Stimulated activated memory B cell treated with anti-CD40 and anti-IgM and Interleukin-4, amounts not matched to agents 10 μg/mL and 1 μg/mL and 100 μg/mL, for 72 hours (primary cell): Measurements from ENCODE around the gene RGL1.

Experiments
- ATAC-seq: fragments of 150-1000 bp; cut with Tn5 transposase; 2 replicates; pipeline ENCODE4 v1.10.0; 2021
- H3K27ac Mint-ChIP-seq: one replicate; pipeline ENCODE4 v1.8.0; 2022; ENCODE audit warnings: mild to moderate bottlenecking, mixed read lengths
- H3K27me3 Mint-ChIP-seq: one replicate; pipeline ENCODE4 v1.8.0; 2022; ENCODE audit warnings: mixed read lengths
- H3K36me3 Mint-ChIP-seq: one replicate; pipeline ENCODE4 v1.8.0; 2022; ENCODE audit warnings: mixed read lengths
- H3K4me1 Mint-ChIP-seq: one replicate; pipeline ENCODE4 v1.8.0; 2022; ENCODE audit warnings: mixed read lengths
- H3K4me3 Mint-ChIP-seq: one replicate; pipeline ENCODE4 v1.8.0; 2022; ENCODE audit warnings: mild to moderate bottlenecking, moderate library complexity, mixed read lengths
- H3K9me3 Mint-ChIP-seq: one replicate; pipeline ENCODE4 v1.8.0; 2022; ENCODE audit warnings: mixed read lengths

RGL1 gene

DNA sequence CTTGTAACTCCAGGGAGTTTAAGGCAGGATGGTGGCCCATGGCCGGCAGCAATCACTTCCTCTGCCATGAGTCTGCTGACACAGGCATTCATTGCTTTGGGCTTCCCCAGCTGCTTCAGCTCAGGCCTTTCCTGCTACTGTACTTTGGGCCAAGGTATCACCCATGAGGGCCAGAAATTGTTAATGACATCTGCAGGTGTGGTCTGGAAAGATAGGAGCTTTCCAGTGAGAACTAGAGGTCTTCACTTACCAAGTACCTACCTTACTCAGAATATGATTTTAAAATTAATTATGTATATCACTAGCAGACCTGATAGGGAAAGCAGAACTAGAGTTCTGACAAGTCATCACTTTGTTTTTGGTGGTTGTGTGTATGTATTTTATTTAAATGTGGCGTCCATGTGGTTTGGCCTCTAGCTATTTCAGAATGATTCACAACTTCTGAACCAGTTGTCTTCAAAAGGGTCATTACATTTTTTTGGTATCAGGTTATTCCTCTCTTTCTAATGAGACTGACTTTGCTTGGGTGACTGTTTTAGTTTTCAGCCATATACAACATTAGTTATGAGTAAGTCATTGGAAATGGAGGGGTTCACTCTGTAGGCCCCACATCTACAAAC is 2.7 kb downstream of the RGL1 start:
- peaks cover 7% of the 10 kb centered on the region for H3K9me3 Mint-ChIP-seq
- H3K27ac Mint-ChIP-seq, result no peak overlapping the region
- H3K4me1 Mint-ChIP-seq, result peaks cover 20% of the 10 kb centered on the region
- H3K4me3 Mint-ChIP-seq, result no peak overlapping the region
- peaks cover 16% of the 10 kb centered on the region for H3K36me3 Mint-ChIP-seq
- peak; percentile 75 for ATAC-seq
- H3K27me3 Mint-ChIP-seq, result peaks cover 63% of the 10 kb centered on the region

DNA sequence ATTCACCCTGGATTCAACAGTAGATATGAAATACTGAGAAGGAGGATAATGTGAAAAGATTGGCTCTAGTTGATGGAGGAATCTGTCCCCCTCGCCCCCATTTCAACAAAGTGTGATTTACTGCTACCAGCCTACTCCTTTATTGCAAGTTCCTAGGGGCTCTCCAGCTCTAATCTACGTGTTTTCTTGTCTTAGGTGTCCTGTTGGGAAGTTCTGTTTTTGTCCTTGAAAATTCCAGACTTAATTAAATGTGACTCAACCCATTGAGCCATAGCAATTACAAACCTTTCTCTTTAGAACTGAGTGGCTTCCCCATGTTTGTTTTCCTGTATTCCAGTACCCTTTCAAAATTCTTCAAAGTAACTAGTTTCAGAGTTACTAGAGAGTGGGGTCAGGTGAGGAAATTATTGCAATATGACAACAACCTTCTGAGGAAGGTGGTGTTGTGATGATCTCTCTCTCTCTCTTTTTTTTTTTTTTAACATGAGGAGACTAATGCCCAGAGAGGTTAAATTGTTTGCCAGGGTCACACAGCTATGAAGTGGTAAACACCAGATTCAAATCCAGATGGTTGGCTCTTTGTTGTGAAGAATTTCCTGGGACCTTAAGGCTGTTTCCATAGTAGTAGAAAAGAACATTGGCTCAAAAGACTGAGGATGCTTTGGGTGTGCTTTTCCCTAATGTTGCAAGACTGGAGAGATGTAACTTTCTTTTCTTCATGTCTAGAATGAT is 3.5 kb downstream of the RGL1 start:
- Mint-ChIP-seq H3K27ac (no peak overlapping the region), H3K4me1 (peaks cover 20% of the 10 kb centered on the region), H3K4me3 (no peak overlapping the region), H3K9me3 (peaks cover 2% of the 10 kb centered on the region), H3K36me3 (peaks cover 12% of the 10 kb centered on the region), H3K27me3 (peaks cover 59% of the 10 kb centered on the region)
- ATAC-seq, result no peak

- no peak overlapping the region for H3K27ac Mint-ChIP-seq
- H3K4me3 Mint-ChIP-seq, result no peak overlapping the region
Measured at GRCh38 chr1:183810121-183810520, 5.2 kb downstream of the RGL1 start.

GRCh38 chr1:183810756-183811544 is 6.0 kb downstream of the RGL1 start:
- H3K27ac Mint-ChIP-seq, result no peak overlapping the region
- H3K36me3 Mint-ChIP-seq, result peaks cover 12% of the 10 kb centered on the region
- no peaks in the 10 kb centered on the region for H3K9me3 Mint-ChIP-seq
- H3K4me3 Mint-ChIP-seq, result no peak overlapping the region
- H3K4me1 Mint-ChIP-seq, result peaks cover 13% of the 10 kb centered on the region
- no peak for ATAC-seq
- H3K27me3 Mint-ChIP-seq, result peaks cover 38% of the 10 kb centered on the region

More at GRCh38 chr1:183810121-183810520, 5.2 kb downstream of the RGL1 start:
- Mint-ChIP-seq H3K4me1 (peaks cover 19% of the 10 kb centered on the region), H3K27me3 (peaks cover 47% of the 10 kb centered on the region), H3K36me3 (peaks cover 12% of the 10 kb centered on the region), H3K9me3 (no peaks in the 10 kb centered on the region)
- ATAC-seq, result no peak

DNA sequence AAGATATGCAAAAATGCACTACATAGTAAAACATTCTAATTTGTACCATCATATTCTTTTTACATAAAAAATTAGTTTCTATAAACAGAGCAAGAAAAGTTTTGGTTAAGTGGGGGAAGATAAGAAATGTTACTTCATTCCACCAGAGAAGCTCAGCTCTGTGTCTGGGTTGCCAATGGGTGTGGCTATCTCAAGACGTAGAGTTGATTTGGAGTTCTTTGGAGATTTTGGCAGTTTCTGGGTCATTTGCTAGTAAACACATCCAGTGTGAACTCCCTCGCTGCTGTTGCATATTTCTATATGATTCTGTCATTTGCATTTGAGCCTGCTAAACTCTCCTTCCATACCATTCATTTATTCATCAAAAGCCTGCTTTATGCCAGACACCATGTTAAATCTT is 7.2 kb downstream of the RGL1 start:
- ATAC-seq, result no peak
- Mint-ChIP-seq H3K36me3 (peaks cover 12% of the 10 kb centered on the region), H3K27me3 (peaks cover 27% of the 10 kb centered on the region), H3K9me3 (no peaks in the 10 kb centered on the region), H3K27ac (no peak overlapping the region), H3K4me3 (no peak overlapping the region), H3K4me1 (peaks cover 10% of the 10 kb centered on the region)

DNA sequence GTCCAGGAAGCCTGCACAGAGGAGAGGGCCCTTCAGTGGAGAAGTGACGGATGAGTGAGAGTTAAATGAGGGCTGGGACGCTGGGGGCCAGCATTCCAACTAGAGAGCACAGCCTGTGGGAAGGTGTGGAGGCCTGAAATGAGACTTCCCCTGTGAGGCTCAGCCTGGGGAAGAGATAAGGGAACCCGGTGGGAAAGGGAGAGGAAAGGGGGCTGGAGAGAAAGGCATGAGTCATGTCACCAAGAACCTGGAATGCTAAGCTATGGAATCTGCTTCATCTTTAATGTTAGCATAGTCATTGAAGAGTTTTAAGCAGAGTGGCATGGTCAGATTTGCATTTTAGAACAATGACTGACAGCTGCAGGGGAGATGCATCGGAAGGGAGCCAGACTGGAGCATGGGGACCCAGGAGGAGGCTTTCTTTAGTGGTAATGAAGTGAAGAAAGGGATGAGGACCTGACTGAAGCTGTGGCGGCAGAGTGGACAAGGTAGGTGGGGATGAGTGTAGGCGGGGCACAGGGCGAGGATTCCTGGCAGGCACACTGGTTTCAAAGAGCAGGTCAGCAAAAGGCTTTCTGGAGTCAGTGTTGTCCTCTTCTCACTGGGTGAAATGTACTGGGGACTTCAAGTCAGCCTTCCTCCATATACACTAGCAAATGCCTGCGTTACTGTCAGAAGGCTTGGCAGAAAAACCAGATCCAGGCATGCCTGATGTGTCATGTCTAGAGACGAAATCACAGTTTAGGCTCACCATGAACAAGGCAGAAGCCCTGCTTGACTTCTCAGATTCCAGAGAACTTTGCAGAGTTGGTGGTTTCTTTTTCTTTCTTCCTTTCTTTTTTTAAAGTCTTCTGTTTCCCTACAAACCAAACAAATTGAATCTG is 8.0 kb downstream of the RGL1 start:
- H3K9me3 Mint-ChIP-seq, result no peaks in the 10 kb centered on the region
- H3K27ac Mint-ChIP-seq, result no peak overlapping the region
- H3K4me3 Mint-ChIP-seq, result no peak overlapping the region
- H3K4me1 Mint-ChIP-seq, result peaks cover 12% of the 10 kb centered on the region
- H3K36me3 Mint-ChIP-seq, result peaks cover 12% of the 10 kb centered on the region
- ATAC-seq, result no peak
- peaks cover 24% of the 10 kb centered on the region for H3K27me3 Mint-ChIP-seq

DNA sequence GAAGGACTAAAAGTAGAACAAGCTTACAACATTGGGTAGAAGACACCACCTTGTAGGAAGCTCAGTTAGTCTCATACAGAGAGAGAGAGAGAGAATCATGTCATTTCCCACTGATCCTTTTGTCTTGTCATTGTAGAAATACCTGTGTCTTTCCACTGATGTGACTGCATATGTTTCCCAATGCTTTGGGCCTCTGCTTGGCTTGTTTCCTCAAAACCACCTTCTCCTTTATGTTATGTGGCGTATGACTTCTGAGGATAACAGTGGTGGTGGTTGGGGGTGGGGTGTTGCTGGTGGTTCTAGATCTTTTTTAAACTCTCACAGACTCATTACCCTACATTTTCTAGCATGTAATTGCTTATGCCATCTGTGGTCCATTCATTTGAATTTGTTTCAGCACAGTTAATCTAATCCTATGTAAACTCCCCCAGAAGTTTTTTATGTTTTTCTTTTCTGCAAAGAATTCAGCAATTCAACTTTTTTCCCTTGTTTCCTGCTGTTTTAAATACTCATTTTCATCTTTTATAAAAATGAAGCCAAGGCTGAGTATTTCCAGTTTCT is 9.3 kb downstream of the RGL1 start:
- Mint-ChIP-seq H3K4me3 (no peak overlapping the region), H3K27me3 (peaks cover 16% of the 10 kb centered on the region), H3K27ac (no peak overlapping the region), H3K9me3 (no peaks in the 10 kb centered on the region), H3K4me1 (peaks cover 12% of the 10 kb centered on the region), H3K36me3 (peaks cover 5% of the 10 kb centered on the region)
- no peak for ATAC-seq

DNA sequence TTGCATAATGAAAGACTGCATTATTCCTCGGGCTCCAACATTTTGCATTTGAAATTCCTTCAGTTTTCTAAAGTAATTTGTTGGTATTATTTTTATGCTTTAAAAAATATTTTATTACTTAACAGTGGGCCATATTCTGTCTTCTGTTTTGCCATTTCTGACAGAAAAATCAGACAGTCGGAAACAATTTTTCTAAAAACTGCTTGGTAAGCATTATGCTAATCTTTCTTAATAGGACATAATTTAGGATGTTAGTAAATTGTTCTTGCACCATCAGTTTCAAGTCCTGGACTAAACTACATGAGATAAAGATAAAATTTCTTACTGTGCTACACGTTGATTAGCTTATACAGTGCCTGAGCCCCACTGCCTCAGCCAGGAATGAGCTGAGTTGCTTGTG is 11.2 kb downstream of the RGL1 start:
- Mint-ChIP-seq H3K9me3 (no peaks in the 10 kb centered on the region), H3K4me1 (peaks cover 7% of the 10 kb centered on the region), H3K27me3 (peaks cover 10% of the 10 kb centered on the region), H3K4me3 (no peak overlapping the region), H3K36me3 (no peaks in the 10 kb centered on the region), H3K27ac (no peak overlapping the region)
- no peak for ATAC-seq

DNA sequence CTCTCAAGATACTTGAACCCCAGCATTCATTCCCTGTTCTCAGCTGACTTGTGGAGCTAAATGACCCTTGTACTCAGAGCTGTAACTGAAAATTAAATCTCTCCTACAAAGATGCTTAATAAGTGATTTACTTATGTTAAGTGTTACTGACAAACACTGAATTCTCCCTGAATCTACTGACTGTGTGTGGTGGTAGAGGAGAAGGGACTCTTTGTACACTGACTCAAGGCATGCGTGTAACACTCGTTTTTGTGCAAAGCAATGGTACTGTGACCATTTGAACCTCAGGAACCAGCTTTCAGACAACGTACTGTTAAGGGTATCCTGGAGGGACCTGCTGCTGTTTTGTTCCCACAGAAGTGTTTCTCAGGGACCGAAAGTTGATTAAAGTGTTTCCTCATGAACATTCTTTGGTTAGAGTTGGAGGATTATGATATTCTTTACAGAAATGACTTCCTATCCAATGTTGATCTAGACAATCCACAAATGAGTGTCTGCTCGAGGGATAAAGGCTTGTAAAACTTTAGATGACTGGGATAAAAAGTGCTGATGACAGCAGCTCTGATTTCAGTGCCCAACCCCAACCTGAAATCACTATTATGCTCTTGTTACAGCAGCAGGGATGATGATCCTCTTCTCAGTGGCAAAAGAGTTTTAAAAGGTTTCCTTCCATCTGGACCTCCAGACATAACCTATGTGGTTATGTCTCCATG is 12.8 kb downstream of the RGL1 start:
- no peak for ATAC-seq
- Mint-ChIP-seq H3K36me3 (no peaks in the 10 kb centered on the region), H3K27me3 (peaks cover 2% of the 10 kb centered on the region), H3K9me3 (no peaks in the 10 kb centered on the region), H3K4me3 (no peak overlapping the region), H3K4me1 (peaks cover 7% of the 10 kb centered on the region), H3K27ac (no peak overlapping the region)

GRCh38 chr1:183819059-183819458 is 14.1 kb downstream of the RGL1 start:
- Mint-ChIP-seq H3K27ac (no peak overlapping the region), H3K4me1 (peaks cover 7% of the 10 kb centered on the region), H3K36me3 (no peaks in the 10 kb centered on the region), H3K27me3 (no peaks in the 10 kb centered on the region), H3K9me3 (no peaks in the 10 kb centered on the region), H3K4me3 (no peak overlapping the region)
- ATAC-seq, result no peak

GRCh38 chr1:183821309-183821888 is 16.5 kb downstream of the RGL1 start:
- Mint-ChIP-seq H3K4me1 (peaks cover 7% of the 10 kb centered on the region), H3K27ac (no peak overlapping the region), H3K36me3 (no peaks in the 10 kb centered on the region), H3K9me3 (no peaks in the 10 kb centered on the region), H3K27me3 (no peaks in the 10 kb centered on the region), H3K4me3 (no peak overlapping the region)
- no peak for ATAC-seq

DNA sequence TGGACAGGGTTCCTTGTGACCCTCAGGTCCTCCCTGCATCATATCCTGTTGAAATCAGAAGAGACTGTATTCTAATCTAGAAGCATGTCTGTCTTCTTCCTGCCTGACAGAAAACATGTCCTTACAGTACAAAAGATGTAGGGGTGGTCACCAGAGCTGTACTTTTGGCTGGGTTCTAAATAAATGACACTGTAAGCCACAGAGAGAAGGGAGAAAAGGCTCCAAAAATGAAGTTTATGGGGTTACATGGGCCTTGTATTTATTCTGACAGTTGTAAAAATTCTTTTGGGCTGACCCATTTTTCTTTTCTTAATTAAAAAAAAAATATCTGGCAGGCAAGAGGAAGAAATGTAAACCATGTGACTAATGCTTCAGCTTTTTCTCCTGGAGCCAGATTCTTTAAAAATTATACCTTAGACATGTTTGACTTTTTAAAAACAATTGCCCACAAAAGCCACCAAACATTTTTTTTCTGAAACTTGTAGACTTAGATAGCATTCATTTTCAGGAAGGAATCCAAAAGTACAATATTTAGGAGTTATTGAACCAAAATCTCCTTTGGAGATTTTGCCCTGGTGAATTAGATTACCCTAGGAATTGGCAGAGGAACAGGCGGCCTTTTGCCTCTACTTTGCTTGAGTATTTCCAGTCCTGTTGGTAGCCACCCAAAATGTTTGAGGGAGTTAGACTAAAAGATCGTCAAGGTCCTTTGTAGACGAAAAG is 17.1 kb downstream of the RGL1 start:
- Mint-ChIP-seq H3K27ac (no peak overlapping the region), H3K4me3 (no peak overlapping the region), H3K9me3 (no peaks in the 10 kb centered on the region), H3K36me3 (no peaks in the 10 kb centered on the region), H3K27me3 (no peaks in the 10 kb centered on the region), H3K4me1 (peaks cover 6% of the 10 kb centered on the region)
- no peak for ATAC-seq

GRCh38 chr1:183824291-183824690 is 19.4 kb downstream of the RGL1 start:
- H3K4me1 Mint-ChIP-seq, result no peaks in the 10 kb centered on the region
- ATAC-seq, result no peak
- no peak overlapping the region for H3K27ac Mint-ChIP-seq
- no peaks in the 10 kb centered on the region for H3K27me3 Mint-ChIP-seq
- H3K36me3 Mint-ChIP-seq, result no peaks in the 10 kb centered on the region
- H3K9me3 Mint-ChIP-seq, result no peaks in the 10 kb centered on the region
- H3K4me3 Mint-ChIP-seq, result no peak overlapping the region
